Parathyroid adenoma (tissue), 2 donors: ENCODE measurements around the gene IFNA5.

ENCODE experiments used
- H2AFZ ChIP-seq: fragments of 300-600 bp; sonication (generic); one replicate; pipeline ENCODE4 v1.7.0; 2017; ENCODE audit warnings: antibody characterized with exemption, mild to moderate bottlenecking
- H3K27ac ChIP-seq: fragments of 300-600 bp; sonication (generic); one replicate; pipeline ENCODE4 v1.7.0; 2017
- H3K27me3 ChIP-seq: fragments of 300-600 bp; sonication (generic); one replicate; pipeline ENCODE4 v1.7.0; 2017; ENCODE audit warnings: low read length; ENCODE audit not compliant: control insufficient read depth, insufficient read depth
- H3K36me3 ChIP-seq: fragments of 300-600 bp; sonication (generic); one replicate; pipeline ENCODE4 v1.7.0; 2017; ENCODE audit warnings: low read length; ENCODE audit not compliant: control insufficient read depth, insufficient read depth
- H3K4me1 ChIP-seq: fragments of 300-600 bp; sonication (generic); one replicate; pipeline ENCODE4 v1.7.0; 2017; ENCODE audit warnings: control low read depth
- H3K4me2 ChIP-seq: fragments of 300-600 bp; sonication (generic); one replicate; pipeline ENCODE4 v1.7.0; 2017; ENCODE audit warnings: low read length
- H3K4me3 ChIP-seq: fragments of 300-600 bp; sonication (generic); one replicate; pipeline ENCODE4 v1.7.0; 2017; ENCODE audit warnings: low read depth, low read length
- H3K79me2 ChIP-seq: fragments of 300-600 bp; sonication (generic); one replicate; pipeline ENCODE4 v1.7.0; 2017; ENCODE audit warnings: control low read depth
- H3K9ac ChIP-seq: fragments of 300-600 bp; sonication (generic); one replicate; pipeline ENCODE4 v1.7.0; 2017; ENCODE audit warnings: mild to moderate bottlenecking
- H3K9me3 ChIP-seq: fragments of 300-600 bp; sonication (generic); one replicate; pipeline ENCODE4 v1.7.0; 2017; ENCODE audit warnings: low read length; ENCODE audit not compliant: control insufficient read depth
- CTCF ChIP-seq: fragments of 300-600 bp; sonication (generic); IDR thresholded peaks from one replicate; pipeline ENCODE4 v1.7.0; 2017; ENCODE audit warnings: antibody characterized with exemption, mild to moderate bottlenecking
- donor health status: primary hyperparathyroidism.

Gene IFNA5

GRCh38 chr9:21294904-21295538 lies 10.1 kb downstream of the IFNA5 start:
- TF ChIP-seq CTCF, result no peak
- Histone ChIP-seq H3K27ac (no peak overlapping the region), H2AFZ (no peak overlapping the region), H3K4me1 (no peaks in the 10 kb centered on the region), H3K4me3 (no peak overlapping the region), H3K9ac (no peak overlapping the region), H3K36me3 (no peaks in the 10 kb centered on the region), H3K79me2 (no peaks in the 10 kb centered on the region), H3K4me2 (no peak overlapping the region), H3K9me3 (no peaks in the 10 kb centered on the region), H3K27me3 (no peaks in the 10 kb centered on the region)

- no peaks in the 10 kb centered on the region for H3K36me3 ChIP-seq
- no peak overlapping the region for H3K9ac ChIP-seq
- no peaks in the 10 kb centered on the region for H3K4me1 ChIP-seq
- no peak overlapping the region for H2AFZ ChIP-seq
- H3K4me2 ChIP-seq, result no peak overlapping the region
- H3K9me3 ChIP-seq, result no peaks in the 10 kb centered on the region
- no peaks in the 10 kb centered on the region for H3K27me3 ChIP-seq
- H3K79me2 ChIP-seq, result no peaks in the 10 kb centered on the region
- H3K4me3 ChIP-seq, result no peak overlapping the region
- no peak for TF ChIP-seq CTCF
- H3K27ac ChIP-seq, result no peak overlapping the region
Observed at GRCh38 chr9:21294364-21294774, 10.7 kb downstream of the IFNA5 start.

GRCh38 chr9:21289848-21290247 lies 15.3 kb downstream of the IFNA5 start:
- Histone ChIP-seq H2AFZ (no peak overlapping the region), H3K4me1 (no peaks in the 10 kb centered on the region), H3K4me2 (no peak overlapping the region), H3K36me3 (no peaks in the 10 kb centered on the region), H3K79me2 (no peaks in the 10 kb centered on the region), H3K9me3 (peaks cover 6% of the 10 kb centered on the region), H3K27ac (no peak overlapping the region), H3K27me3 (no peaks in the 10 kb centered on the region), H3K9ac (no peak overlapping the region), H3K4me3 (no peak overlapping the region)
- TF ChIP-seq CTCF, result no peak

- H3K79me2 ChIP-seq, result no peaks in the 10 kb centered on the region
- peaks cover 6% of the 10 kb centered on the region for H3K9me3 ChIP-seq
- no peak overlapping the region for H3K27ac ChIP-seq
- no peak for TF ChIP-seq CTCF
- no peak overlapping the region for H3K4me3 ChIP-seq
- no peak overlapping the region for H3K9ac ChIP-seq
- no peak overlapping the region for H2AFZ ChIP-seq
- no peaks in the 10 kb centered on the region for H3K4me1 ChIP-seq
- no peak overlapping the region for H3K4me2 ChIP-seq
- H3K36me3 ChIP-seq, result no peaks in the 10 kb centered on the region
- H3K27me3 ChIP-seq, result no peaks in the 10 kb centered on the region
Observed at GRCh38 chr9:21287280-21287679, 17.8 kb downstream of the IFNA5 start.

- no peak overlapping the region for H3K27ac ChIP-seq
- no peak overlapping the region for H2AFZ ChIP-seq
- H3K9me3 ChIP-seq, result peaks cover 6% of the 10 kb centered on the region
- H3K4me1 ChIP-seq, result no peaks in the 10 kb centered on the region
- no peaks in the 10 kb centered on the region for H3K27me3 ChIP-seq
- H3K36me3 ChIP-seq, result no peaks in the 10 kb centered on the region
- H3K4me2 ChIP-seq, result no peak overlapping the region
- no peaks in the 10 kb centered on the region for H3K79me2 ChIP-seq
- no peak overlapping the region for H3K4me3 ChIP-seq
- no peak overlapping the region for H3K9ac ChIP-seq
- no peak for TF ChIP-seq CTCF
Observed at GRCh38 chr9:21286659-21287058, 18.5 kb downstream of the IFNA5 start.
